Mesenchymal stem cell (in vitro differentiated cells and primary cell): ENCODE measurements around the gene PLA1A.

Source experiments
- DNase-seq: peaks from one replicate; pipeline ENCODE4 v3.0.0-alpha.2; 2013
- H2AFZ ChIP-seq: one replicate; pipeline ENCODE4 v1.6.1; 2013; ENCODE audit warnings: low read depth, mild to moderate bottlenecking, control low read depth, inconsistent platforms, low read length, moderate library complexity
- H2AK5ac ChIP-seq: 2 replicates; pipeline ENCODE4 v1.6.1; 2013; ENCODE audit warnings: low read length, moderate library complexity, mild to moderate bottlenecking, inconsistent platforms; ENCODE audit not compliant: severe bottlenecking
- H2BK120ac ChIP-seq: one replicate; pipeline ENCODE4 v1.6.1; 2013; ENCODE audit warnings: low read depth, mild to moderate bottlenecking, inconsistent platforms, low read length, moderate library complexity
- H2BK12ac ChIP-seq, 2 experiments: one replicate each; pipeline ENCODE4 v1.6.1; 2013; ENCODE audit warnings: inconsistent platforms in 2 of 2, low read length in 2 of 2, mild to moderate bottlenecking in 2 of 2, moderate library complexity in 2 of 2, control low read depth in 1 of 2
- H2BK15ac ChIP-seq: one replicate; pipeline ENCODE4 v1.6.1; 2013; ENCODE audit warnings: mild to moderate bottlenecking, low read depth, inconsistent platforms; ENCODE audit not compliant: poor library complexity, severe bottlenecking
- H2BK5ac ChIP-seq: 2 replicates; pipeline ENCODE4 v1.6.1; 2013; ENCODE audit warnings: low read depth, mild to moderate bottlenecking, low read length, control low read depth, inconsistent platforms; ENCODE audit not compliant: poor library complexity, severe bottlenecking
- H3K14ac ChIP-seq, 2 experiments: one replicate each; pipeline ENCODE4 v1.6.1; 2013; ENCODE audit warnings: inconsistent platforms in 2 of 2, low read length in 2 of 2, control low read depth in 1 of 2, mild to moderate bottlenecking in 1 of 2, moderate library complexity in 1 of 2
- H3K18ac ChIP-seq, 2 experiments: one replicate each; pipeline ENCODE4 v1.6.1; 2013; ENCODE audit warnings: inconsistent platforms in 2 of 2, low read length in 2 of 2, control low read depth in 1 of 2, low read depth in 1 of 2, mild to moderate bottlenecking in 1 of 2
- H3K23ac ChIP-seq, 2 experiments: one replicate each; pipeline ENCODE4 v1.6.1; 2013; ENCODE audit warnings: inconsistent platforms in 2 of 2, low read length in 2 of 2, mild to moderate bottlenecking in 2 of 2, moderate library complexity in 2 of 2, control low read depth in 1 of 2
- H3K27ac ChIP-seq: 2 replicates; pipeline ENCODE4 v1.5.1; 2013; ENCODE audit warnings: mild to moderate bottlenecking, moderate library complexity, low read length, control low read depth, inconsistent platforms; ENCODE audit not compliant: poor library complexity, severe bottlenecking
- H3K27me3 ChIP-seq, 2 experiments: 2 replicates each; pipeline versions ENCODE4 v1.6.1 to v1.7.0; 2013; ENCODE audit warnings: low read length in 2 of 2, mild to moderate bottlenecking in 2 of 2, moderate library complexity in 2 of 2, control low read depth in 1 of 2, inconsistent platforms in 1 of 2; ENCODE audit not compliant: control insufficient read depth in 1 of 2, insufficient read depth in 1 of 2
- H3K36me3 ChIP-seq, 2 experiments: 2 replicates each; pipeline versions ENCODE4 v1.6.1 to v1.7.0; 2013; ENCODE audit warnings: low read length in 2 of 2, control low read depth in 1 of 2, inconsistent platforms in 1 of 2, low read depth in 1 of 2, mild to moderate bottlenecking in 1 of 2; ENCODE audit not compliant: insufficient read depth in 2 of 2, control insufficient read depth in 1 of 2
- H3K4ac ChIP-seq, 2 experiments: one replicate each; pipeline ENCODE4 v1.6.1; 2013; ENCODE audit warnings: inconsistent platforms in 2 of 2, low read length in 2 of 2, mild to moderate bottlenecking in 2 of 2, moderate library complexity in 2 of 2, control low read depth in 1 of 2, low read depth in 1 of 2
- H3K4me1 ChIP-seq: 2 replicates; pipeline ENCODE4 v1.6.1; 2013; ENCODE audit warnings: low read depth, low read length, control low read depth; ENCODE audit not compliant: control insufficient read depth, insufficient read depth
- H3K4me2 ChIP-seq: 2 replicates; pipeline ENCODE4 v1.6.1; 2013; ENCODE audit warnings: low read length, mild to moderate bottlenecking, inconsistent platforms; ENCODE audit not compliant: poor library complexity, severe bottlenecking
- H3K4me3 ChIP-seq, 2 experiments: 2 replicates each; pipeline versions ENCODE4 v1.5.1 to v1.7.0; 2013; ENCODE audit warnings: low read length in 2 of 2, mild to moderate bottlenecking in 2 of 2, control low read depth in 1 of 2, low read depth in 1 of 2; ENCODE audit not compliant: insufficient read depth in 1 of 2
- H3K79me1 ChIP-seq: replicated peaks from 2 replicates; pipeline ENCODE4 v1.6.1; 2013; ENCODE audit warnings: mild to moderate bottlenecking, control low read depth, low read length, inconsistent platforms; ENCODE audit not compliant: poor library complexity, severe bottlenecking
- H3K9ac ChIP-seq: 2 replicates; pipeline ENCODE4 v1.7.0; 2013; ENCODE audit warnings: mild to moderate bottlenecking, low read length, moderate library complexity
- H3K9me3 ChIP-seq: 2 replicates; pipeline ENCODE4 v1.7.0; 2013; ENCODE audit warnings: mild to moderate bottlenecking, low read length; ENCODE audit not compliant: control insufficient read depth
- H4K8ac ChIP-seq: one replicate; pipeline ENCODE4 v1.6.1; 2013; ENCODE audit warnings: inconsistent platforms, mild to moderate bottlenecking, low read length, moderate library complexity
- H4K91ac ChIP-seq: one replicate; pipeline ENCODE4 v1.6.1; 2013; ENCODE audit warnings: mild to moderate bottlenecking, low read length, inconsistent platforms
- WGBS: methylation state at CpG from one replicate; pipeline ENCODE4 v1.1.7; 2013; ENCODE audit warnings: mixed read lengths; 5-methylcytosine and 5-hydroxymethylcytosine counted together

Gene PLA1A

DNA sequence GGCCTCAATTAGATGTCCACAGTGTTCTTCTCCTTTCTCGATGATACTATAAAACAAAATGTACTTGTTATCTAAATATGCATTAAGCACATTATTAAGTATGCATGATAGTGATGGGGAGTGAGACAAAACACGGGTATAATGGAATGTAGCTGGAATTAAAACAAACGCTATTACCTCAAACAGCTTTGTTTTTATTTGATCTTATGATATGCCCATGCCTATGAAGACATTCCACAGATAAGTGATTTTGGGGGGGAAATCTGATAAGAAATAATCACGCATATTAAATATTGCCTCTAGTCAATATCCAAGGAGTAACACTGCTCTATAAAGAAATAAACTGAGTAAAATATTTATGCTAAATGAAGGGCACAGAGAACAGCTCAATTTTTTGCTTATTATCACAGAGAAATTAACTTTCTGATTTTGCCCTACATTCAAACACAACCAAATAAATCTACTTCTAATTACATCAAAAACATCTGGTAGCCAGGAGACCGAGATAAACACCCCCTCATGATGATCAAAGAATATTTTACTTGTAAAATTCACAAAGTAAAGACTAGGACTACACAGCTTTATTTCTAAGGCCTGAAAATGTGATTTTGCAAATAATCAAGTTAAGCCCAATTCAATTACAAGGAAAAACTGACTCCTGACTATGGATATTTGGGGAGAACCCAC is 77.6 kb downstream of the PLA1A start:
- H2AK5ac ChIP-seq: no peak overlapping the region
- H3K79me1 ChIP-seq: peaks cover 10% of the 10 kb centered on the region
- no peak overlapping the region for H3K14ac ChIP-seq
- H3K36me3 ChIP-seq: peaks cover 14 to 44% of the 10 kb centered on the region in 2 experiments
- no peak overlapping the region for H2BK12ac ChIP-seq
- no peak overlapping the region for H3K4me2 ChIP-seq
- no peak overlapping the region for H3K4ac ChIP-seq
- no peak overlapping the region for H2BK5ac ChIP-seq
- H2AFZ ChIP-seq: no peak overlapping the region
- no peaks in the 10 kb centered on the region for H3K27me3 ChIP-seq
- H2BK120ac ChIP-seq: no peak overlapping the region
- H2BK15ac ChIP-seq: no peak overlapping the region
- no peaks in the 10 kb centered on the region for H3K9me3 ChIP-seq
- H3K4me1 ChIP-seq: no peaks in the 10 kb centered on the region
- no peak overlapping the region for H4K91ac ChIP-seq
- no peak overlapping the region for H3K18ac ChIP-seq
- no peak overlapping the region for H4K8ac ChIP-seq
- H3K27ac ChIP-seq: no peak overlapping the region
- no CpG with 5 or more reads among the region's 5 CpGs for WGBS
- peak overlapping the region in 1 of 2 experiments; percentile 85 for H3K4me3 ChIP-seq
- no peak for DNase-seq
- H3K23ac ChIP-seq: no peak overlapping the region
- H3K9ac ChIP-seq: peak overlapping the region; percentile 94

DNA sequence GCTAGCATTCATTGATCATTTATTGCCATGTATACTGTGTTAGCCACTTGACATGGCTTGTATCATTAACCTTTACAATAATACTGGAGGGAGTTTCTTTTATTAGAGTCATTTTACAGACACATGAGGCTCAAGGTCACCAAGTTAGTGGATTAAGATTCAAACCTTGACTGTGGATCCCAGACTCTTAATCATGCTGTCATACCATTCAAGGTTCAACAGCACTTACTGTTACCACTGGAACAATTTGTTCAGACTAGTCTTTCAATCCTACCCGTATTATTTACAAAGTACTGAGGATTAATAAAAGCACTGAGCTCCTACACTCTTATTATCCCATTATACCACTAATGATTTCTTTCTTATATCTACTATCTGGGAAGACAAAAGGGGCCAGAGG is 78.3 kb downstream of the PLA1A start:
- Histone ChIP-seq H3K23ac (no peak overlapping the region), H2BK5ac (no peak overlapping the region), H4K91ac (no peak overlapping the region), H4K8ac (no peak overlapping the region), H3K18ac (no peak overlapping the region), H2AK5ac (no peak overlapping the region), H2BK12ac (no peak overlapping the region), H3K4me1 (no peaks in the 10 kb centered on the region), H3K4ac (no peak overlapping the region), H3K9ac (peak overlapping the region; percentile 94), H2BK120ac (no peak overlapping the region), H2AFZ (no peak overlapping the region), H3K36me3 (peaks cover 14 to 37% of the 10 kb centered on the region in 2 experiments), H3K4me2 (peak overlapping the region; percentile 75), H2BK15ac (no peak overlapping the region), H3K9me3 (no peaks in the 10 kb centered on the region), H3K4me3 (peak overlapping the region in 1 of 2 experiments; percentile 85), H3K27me3 (no peaks in the 10 kb centered on the region), H3K27ac (no peak overlapping the region), H3K79me1 (peaks cover 10% of the 10 kb centered on the region), H3K14ac (no peak overlapping the region)
- 86% methylated on average over 1 of the region's 1 CpG for WGBS
- peak; percentile 11 for DNase-seq

DNA sequence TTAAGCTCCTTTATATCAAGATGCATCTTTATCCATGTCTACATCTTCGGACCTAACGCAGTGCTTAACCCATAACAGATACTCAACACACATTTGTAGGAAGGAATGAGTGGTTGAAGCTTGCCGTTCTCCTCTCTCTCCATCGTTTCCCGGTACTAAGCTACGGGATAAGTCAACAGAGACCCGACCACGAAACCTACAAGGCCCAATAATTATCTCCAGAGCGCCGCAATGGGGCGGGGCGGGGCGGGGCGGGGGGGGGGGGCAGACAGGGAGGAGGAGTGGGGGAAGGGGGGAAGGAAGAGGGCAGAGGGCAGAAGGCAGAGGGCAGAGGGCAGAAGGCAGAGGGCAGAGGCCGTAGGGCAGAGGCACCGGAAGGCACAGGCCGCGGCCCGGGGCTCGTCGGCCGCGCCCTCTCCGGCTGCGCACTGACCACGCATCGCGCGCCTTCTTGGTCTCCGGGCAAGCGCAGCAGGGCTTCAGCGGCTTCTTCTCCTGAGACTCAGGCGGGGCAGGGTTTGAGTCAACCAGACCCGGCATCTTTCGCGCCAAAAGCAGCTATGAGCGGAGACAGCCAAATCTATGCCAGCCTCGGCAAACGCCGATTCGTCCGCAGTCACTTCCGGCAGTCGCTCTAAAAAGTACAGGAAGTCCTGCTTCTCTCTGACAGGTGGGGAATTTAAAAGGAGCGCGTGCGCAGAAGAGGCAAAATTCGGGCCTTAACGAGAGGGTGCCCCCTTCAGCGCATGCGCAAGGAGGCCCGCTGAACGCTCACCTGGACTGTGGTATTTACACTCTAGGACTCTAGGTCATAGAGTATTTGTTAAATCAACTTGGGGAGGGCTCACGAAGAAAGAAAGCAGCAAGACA is 79.3 kb downstream of the PLA1A start, which contains the start of gene COX17:
TSS of gene COX17 (minus strand) at position 636 of the 870 bp plus-strand sequence. CDS start at position 540, 96 bp downstream.
- 0% methylated on average over 47 of the region's 54 CpGs for WGBS
- peak within 1 kb of the TSS; percentile 52 to 88 for H3K18ac ChIP-seq
- peak; percentile 95 for DNase-seq

DNA sequence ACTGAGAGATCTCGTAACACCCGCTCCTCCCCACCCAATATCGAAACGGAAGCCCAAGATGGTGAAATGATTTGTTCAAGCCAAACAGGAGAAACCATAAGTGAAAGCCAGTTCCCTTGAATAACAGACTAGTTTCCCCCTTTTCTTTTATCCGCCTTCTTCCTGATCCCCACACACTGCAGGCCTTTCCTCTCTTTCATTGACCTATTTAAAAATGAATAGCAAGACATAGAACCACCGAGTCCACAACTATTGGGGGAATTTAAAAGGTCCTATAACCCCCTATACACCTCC is 79.9 kb downstream of the PLA1A start:
- Histone ChIP-seq H3K27ac (no peak overlapping the region), H2AK5ac (no peak overlapping the region), H2BK120ac (no peak overlapping the region), H2BK12ac (no peak overlapping the region), H4K91ac (no peak overlapping the region), H3K23ac (no peak overlapping the region), H2BK15ac (no peak overlapping the region), H3K4me2 (peak overlapping the region; percentile 50), H4K8ac (peak overlapping the region; percentile 59), H3K9me3 (no peaks in the 10 kb centered on the region), H3K14ac (no peak overlapping the region), H3K4me3 (peak overlapping the region in 1 of 2 experiments; percentile 85), H3K4ac (no peak overlapping the region), H3K27me3 (no peaks in the 10 kb centered on the region), H2AFZ (peak overlapping the region; percentile 2), H3K18ac (peak overlapping the region in 1 of 2 experiments; percentile 52), H3K36me3 (peaks cover 14 to 22% of the 10 kb centered on the region in 2 experiments), H3K9ac (peak overlapping the region; percentile 85), H2BK5ac (no peak overlapping the region), H3K4me1 (no peaks in the 10 kb centered on the region), H3K79me1 (peaks cover 10% of the 10 kb centered on the region)
- 7% methylated on average over 6 of the region's 6 CpGs for WGBS
- no peak for DNase-seq

More for the DNA sequence above, 79.3 kb downstream of the PLA1A start, which contains the start of gene COX17:
- Histone ChIP-seq H3K14ac (no peak within 1 kb of the TSS), H3K36me3 (peaks cover 14 to 28% of the 10 kb centered on the region in 2 experiments), H2AK5ac (no peak within 1 kb of the TSS), H3K79me1 (peaks cover 10% of the 10 kb centered on the region), H3K23ac (no peak within 1 kb of the TSS), H3K27ac (peak within 1 kb of the TSS; percentile 19), H2BK15ac (peak within 1 kb of the TSS; percentile 77), H3K4me2 (peak within 1 kb of the TSS; percentile 75), H2BK5ac (no peak within 1 kb of the TSS), H3K4me1 (no peaks in the 10 kb centered on the region), H2BK12ac (no peak within 1 kb of the TSS), H3K27me3 (no peaks in the 10 kb centered on the region), H4K8ac (peak within 1 kb of the TSS; percentile 67), H3K4ac (peak within 1 kb of the TSS in 1 of 2 experiments; percentile 61), H3K9me3 (no peaks in the 10 kb centered on the region), H2BK120ac (no peak within 1 kb of the TSS), H3K4me3 (peak within 1 kb of the TSS; percentile 85 to 93), H2AFZ (peak within 1 kb of the TSS; percentile 83), H4K91ac (peak within 1 kb of the TSS; percentile 81), H3K9ac (peak within 1 kb of the TSS; percentile 94)
